Neural cell (in vitro differentiated cells): ENCODE data around the gene CBL.

ENCODE experiments used
- POLR2AphosphoS5 ChIP-seq: IDR thresholded peaks from 2 replicates; pipeline ENCODE4 v1.6.1; 2012
- SMC3 ChIP-seq: fragments of 450-650 bp; conservative IDR thresholded peaks from 2 replicates; pipeline ENCODE4 v1.6.1; 2014; ENCODE audit warnings: antibody characterized with exemption, mild to moderate bottlenecking, moderate library complexity; ENCODE audit not compliant: poor library complexity
- TF ChIP-seq, protein P1 (sequence below): fragments of 450-650 bp; IDR thresholded peaks from 2 replicates; pipeline ENCODE4 v1.5.1; 2014; ENCODE audit warnings: antibody characterized with exemption, mild to moderate bottlenecking, moderate library complexity; ENCODE audit not compliant: poor library complexity, severe bottlenecking

DNA sequence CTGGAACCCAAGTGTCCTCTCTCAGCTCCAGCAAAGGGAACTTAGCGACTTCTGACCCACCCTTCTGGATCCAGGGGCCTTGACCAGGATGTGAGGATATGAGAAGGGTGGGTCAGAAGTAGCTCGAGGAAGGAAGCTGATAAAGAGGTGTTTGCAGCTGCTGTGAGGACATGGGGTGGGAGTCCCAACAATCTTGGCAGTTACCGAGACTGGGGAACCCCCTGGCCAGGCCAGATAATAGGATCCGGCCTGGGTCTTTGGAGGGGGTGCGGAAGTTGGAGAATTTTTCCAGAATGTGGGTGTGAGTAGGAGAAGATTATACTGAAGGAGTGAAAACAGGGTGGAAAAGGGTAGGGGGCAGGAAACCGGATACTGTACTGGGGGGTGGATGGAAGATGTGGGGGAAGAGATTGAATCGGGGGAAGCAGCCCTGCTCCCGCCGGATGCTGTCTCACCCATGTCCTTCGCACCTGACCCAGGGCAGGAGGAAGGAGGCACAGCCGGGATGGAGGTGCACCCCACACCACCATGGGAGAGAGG is 113.6 kb downstream of the CBL start:
- TF ChIP-seq SMC3, result no peak
- TF ChIP-seq POLR2AphosphoS5, result no peak
- TF ChIP-seq, protein P1, sequence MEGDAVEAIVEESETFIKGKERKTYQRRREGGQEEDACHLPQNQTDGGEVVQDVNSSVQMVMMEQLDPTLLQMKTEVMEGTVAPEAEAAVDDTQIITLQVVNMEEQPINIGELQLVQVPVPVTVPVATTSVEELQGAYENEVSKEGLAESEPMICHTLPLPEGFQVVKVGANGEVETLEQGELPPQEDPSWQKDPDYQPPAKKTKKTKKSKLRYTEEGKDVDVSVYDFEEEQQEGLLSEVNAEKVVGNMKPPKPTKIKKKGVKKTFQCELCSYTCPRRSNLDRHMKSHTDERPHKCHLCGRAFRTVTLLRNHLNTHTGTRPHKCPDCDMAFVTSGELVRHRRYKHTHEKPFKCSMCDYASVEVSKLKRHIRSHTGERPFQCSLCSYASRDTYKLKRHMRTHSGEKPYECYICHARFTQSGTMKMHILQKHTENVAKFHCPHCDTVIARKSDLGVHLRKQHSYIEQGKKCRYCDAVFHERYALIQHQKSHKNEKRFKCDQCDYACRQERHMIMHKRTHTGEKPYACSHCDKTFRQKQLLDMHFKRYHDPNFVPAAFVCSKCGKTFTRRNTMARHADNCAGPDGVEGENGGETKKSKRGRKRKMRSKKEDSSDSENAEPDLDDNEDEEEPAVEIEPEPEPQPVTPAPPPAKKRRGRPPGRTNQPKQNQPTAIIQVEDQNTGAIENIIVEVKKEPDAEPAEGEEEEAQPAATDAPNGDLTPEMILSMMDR, result no peak
